Hepatocyte (in vitro differentiated cells): ENCODE data around the gene MSTO1.
"Not testable (repeated sequence)": the region's sequence is repeated elsewhere in the genome, so short reads cannot be mapped to it uniquely, and the experiment has no call there.

ENCODE experiments used
- EZH2 ChIP-seq: fragments of 200-600 bp; sonication (generic); IDR thresholded peaks from 2 replicates; pipeline ENCODE4 v1.6.1; 2016; ENCODE audit warnings: antibody characterized with exemption, mild to moderate bottlenecking, borderline replicate concordance
- TF ChIP-seq, protein P1 (sequence below): fragments of 200-600 bp; sonication (generic); IDR thresholded peaks from 2 replicates; pipeline ENCODE4 v1.5.1; 2016; ENCODE audit warnings: antibody characterized with exemption, mild to moderate bottlenecking; ENCODE audit not compliant: poor library complexity

DNA sequence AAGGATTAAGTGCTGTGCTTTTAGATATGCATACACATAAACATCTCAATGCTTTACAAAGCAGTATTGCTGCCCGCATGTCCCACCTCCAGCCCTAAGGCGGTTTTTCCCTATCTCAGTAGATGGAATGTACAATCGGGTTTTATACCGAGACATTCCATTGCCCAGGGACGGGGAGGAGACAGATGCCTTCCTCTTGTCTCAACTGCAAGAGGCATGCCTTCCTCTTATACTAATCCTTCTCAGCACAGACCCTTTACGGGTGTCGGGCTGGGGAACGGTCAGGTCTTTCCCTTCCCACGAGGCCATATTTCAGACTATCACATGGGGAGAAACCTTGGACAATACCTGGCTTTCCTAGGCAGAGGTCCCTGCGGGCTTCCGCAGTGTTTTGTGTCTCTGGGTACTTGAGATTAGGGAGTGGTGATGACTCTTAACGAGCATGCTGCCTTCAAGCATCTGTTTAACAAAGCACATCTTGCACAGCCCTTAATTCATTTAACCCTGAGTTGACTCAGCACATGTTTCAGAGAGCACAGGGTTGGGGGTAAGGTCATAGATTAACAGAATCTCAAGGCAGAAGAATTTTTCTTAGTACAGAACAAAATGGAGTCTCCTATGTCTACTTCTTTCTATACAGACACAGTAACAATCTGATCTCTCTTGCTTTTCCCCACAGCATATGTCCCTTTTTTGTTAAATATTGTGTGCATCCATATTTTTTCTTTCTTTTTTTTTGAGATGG, 10.0 kb upstream of the MSTO1 start:
- TF ChIP-seq EZH2, result not testable (repeated sequence)
- TF ChIP-seq, protein P1, sequence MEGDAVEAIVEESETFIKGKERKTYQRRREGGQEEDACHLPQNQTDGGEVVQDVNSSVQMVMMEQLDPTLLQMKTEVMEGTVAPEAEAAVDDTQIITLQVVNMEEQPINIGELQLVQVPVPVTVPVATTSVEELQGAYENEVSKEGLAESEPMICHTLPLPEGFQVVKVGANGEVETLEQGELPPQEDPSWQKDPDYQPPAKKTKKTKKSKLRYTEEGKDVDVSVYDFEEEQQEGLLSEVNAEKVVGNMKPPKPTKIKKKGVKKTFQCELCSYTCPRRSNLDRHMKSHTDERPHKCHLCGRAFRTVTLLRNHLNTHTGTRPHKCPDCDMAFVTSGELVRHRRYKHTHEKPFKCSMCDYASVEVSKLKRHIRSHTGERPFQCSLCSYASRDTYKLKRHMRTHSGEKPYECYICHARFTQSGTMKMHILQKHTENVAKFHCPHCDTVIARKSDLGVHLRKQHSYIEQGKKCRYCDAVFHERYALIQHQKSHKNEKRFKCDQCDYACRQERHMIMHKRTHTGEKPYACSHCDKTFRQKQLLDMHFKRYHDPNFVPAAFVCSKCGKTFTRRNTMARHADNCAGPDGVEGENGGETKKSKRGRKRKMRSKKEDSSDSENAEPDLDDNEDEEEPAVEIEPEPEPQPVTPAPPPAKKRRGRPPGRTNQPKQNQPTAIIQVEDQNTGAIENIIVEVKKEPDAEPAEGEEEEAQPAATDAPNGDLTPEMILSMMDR, result not testable (repeated sequence)
